DMS114 treated with DMSO at 0.1 percent for 48 hours (cell line): Measurements from ENCODE around the gene NFATC4.
"Not testable (repeated sequence)": the region's sequence is repeated elsewhere in the genome, so short reads cannot be mapped to it uniquely, and the experiment has no call there.

Experiments
- DNase-seq: peaks from one replicate; lab custom pipeline; 2025; ENCODE audit not compliant: unreplicated experiment; lab: John Stamatoyannopoulos, UW

NFATC4 gene

DNA sequence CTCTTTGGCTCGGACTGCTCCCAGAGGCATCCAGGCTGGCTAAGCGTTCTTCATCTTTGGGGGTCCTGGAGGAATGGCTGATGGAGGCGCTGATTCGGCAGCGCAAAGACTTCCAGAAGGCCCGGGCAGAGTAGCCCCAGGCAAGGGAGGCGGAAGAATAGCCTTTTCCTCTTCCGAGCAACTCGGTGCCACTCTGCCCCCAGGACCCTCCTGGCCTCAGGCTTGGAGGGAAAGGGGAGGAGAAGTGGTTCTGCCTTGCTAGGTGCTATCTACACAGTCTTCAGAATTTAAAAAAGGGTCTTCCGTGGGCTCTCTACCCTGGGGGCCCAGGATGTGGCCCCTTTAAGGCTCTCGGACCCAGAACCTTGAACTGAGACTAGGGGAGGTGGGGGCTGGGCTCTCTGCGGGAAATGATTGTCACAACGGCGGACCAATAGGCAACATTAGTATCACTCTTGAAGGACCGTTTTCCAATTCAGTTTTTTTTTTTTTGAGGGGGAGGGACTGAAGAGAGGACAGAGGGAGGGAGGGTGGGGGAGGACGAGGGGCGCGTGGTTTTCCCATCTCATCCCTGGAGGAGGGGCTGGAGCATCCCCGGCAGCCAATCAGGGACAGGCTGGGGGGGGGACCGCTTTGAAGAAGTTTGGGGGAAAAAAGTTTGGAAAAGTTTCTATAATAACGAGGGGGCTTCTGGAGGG lies at the start of gene NFATC4:
TSS of gene NFATC4 (plus strand) at position 671 of the 698 bp plus-strand sequence. CDS start 157 bp downstream, outside the sequence.
- DNase-seq = peak; percentile 82

DNA sequence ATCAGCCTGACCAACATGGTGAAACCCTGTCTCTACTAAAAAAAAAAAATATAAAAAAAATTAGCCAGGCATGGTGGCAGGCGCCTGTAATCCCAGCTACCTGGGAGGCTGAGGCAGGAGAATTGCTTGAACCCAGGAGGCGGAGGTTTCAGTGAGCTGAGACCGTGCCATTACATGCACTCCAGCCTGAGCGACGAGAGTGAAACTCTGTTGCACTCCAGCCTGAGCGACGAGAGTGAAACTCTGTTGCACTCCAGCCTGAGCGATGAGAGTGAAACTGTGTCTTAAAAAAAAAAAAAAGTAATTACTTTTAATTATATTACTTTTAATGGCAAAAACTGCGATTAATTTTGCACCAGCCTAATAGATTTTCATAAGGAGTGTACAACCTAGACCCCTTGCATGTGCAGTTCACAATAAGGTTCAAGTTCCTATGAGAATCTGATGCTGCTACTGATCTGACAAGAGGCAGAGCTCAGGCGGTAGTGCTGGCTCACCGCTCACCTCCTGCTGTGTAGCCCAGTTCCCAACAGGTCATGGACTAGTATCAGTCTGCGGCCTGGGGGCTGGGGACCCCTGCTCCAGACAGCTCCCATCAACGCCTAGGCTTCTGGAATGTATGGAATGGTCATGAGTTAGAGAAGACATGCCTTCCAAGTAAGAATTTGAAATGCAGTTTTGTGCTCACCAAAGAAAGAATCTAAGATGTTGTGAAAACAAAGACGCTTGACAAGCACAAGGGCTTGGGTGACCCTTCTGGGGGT lies 46.6 kb upstream of the NFATC4 start:
- DNase-seq = no peak

DNA sequence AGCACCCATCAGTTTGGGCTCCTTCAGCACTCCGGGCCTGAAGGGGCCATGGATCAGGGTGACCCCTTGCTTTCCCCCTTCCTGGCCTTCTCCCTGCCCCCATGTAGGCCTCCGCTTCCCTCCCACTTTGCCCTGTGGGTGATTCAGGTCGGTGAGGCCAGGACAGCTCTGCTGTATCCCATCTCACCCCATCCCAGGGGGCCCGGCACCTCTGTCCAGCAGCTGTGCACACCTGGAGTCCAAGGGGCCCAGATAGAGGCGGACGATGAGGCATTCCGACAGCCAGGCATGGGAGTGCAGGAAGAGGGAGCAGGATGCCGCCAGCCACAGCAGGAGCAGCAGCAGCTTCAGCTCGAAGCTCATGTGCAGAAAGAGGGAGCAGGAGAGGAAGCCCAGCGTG lies 45.3 kb upstream of the NFATC4 start:
- DNase-seq = no peak

DNA sequence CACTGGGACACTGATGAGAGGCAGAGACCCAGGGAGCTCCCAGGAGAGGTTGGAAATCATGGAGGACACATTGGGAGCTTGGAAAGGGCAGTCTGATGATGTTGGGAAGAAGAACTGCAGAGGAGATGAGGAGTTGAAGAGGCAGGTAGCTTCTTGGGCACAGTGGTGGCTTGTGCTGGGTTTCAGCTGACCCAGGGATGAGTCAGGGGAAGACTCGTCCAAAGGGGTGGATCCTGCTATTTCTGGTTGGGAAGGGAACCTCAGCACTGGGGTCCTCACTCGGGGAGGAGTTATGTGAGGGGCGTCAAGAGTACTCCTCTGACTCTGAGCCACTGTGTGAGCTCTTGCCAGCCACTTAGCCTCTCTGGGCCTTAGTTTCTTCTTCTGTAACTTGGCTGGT lies 44.6 kb upstream of the NFATC4 start:
- DNase-seq = no peak

DNA sequence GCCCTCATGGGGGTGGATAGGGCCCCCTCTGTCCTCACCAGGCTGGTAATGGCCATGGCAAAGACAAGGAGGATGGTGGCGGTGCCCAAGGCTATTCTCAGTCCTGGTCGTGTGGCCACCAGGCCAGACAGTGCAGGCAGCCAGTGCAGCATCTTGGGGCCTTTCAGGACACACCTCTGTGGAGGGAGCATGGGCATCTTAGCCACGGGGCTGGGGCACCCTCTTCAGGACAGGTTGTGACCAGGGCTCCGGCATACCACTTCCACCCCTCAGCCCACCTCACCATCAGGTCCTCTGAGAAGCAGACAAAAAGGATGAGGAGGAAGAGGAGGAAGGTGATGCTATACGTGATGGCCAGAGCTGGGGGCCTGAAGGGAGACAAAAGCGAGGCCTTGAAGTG lies 44.0 kb upstream of the NFATC4 start:
- DNase-seq = no peak

DNA sequence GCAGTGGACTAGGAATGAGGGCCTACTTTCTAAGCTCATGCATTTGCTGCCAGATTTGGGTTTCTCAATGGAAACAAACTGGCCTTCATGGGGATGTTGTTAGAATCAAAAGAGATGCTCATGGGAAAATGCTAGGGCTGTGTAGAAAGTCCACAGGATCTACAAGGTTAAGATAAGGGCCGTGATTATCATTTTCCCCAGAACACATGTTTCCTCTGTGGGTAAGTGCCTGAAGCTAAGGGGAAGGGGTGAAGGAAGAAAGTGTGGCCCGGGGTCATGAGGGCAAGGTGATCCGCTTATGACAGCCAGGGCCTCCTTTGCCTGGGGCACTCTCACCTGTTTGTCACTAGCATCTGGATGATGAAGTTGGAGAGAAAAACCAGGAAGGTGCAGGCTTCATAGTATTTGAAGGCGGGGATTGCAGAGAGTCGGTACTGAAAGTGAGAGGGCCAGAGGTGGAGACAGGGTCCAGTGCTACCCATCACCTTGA lies 42.9 kb upstream of the NFATC4 start:
- no peak for DNase-seq

DNA sequence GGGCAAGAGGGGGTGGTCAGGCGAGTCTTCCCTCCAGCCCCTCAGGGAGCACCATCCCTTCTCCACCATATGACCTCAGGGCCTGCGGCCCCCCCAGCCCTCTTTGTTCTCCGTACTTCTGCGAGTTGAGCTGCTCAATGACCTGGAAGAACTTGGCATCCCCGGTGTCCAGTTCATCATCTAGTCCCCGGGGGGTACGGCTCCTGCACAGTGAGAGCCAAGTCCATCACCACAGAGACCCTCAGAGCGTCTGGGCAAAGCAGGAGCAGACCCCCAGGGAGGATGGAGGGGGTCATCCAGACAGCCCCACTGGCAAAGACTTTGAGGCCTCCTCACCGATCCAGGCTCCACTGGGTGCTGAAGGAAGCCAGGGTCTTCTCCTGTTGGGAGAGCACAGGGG lies 42.0 kb upstream of the NFATC4 start:
- DNase-seq = no peak

DNA sequence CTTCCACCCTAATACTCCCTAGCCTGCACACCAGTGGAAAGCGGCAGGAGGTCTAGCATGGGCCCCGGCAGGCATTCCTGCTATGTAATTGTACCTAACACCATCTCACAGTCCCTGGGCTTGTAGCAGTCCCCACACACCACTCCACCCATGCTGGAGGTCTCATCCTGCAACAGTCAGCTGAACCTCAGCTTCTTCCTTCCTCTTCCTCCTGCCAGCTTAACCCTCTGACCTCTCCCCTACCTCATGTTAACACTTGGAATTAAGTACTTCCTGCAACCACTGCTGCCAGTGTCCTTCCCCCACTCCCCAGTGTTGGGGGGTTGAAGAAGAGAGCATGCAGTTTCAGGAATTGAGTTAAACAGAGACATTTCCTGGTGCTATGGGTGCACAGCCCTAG lies 40.7 kb upstream of the NFATC4 start:
- no peak for DNase-seq

DNA sequence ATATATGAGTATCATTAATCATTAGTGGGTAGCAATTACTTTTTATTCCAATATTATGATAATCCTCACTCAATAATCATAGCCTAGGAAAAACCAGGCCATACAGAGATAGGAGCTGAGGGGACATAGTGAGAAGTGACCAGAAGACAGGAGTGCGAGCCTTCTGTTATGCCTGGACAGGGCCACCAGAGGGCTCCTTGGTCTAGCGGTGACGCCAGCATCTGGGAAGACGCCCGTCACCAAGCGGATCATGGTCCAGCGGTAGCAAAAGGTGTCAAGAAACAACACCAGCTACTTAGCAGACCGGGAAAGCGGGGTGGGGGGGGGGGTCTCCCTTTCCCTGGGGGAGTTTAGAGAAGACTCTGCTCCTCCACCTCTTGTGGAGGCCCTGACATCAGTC lies 40.1 kb upstream of the NFATC4 start:
- not testable (repeated sequence) for DNase-seq

DNA sequence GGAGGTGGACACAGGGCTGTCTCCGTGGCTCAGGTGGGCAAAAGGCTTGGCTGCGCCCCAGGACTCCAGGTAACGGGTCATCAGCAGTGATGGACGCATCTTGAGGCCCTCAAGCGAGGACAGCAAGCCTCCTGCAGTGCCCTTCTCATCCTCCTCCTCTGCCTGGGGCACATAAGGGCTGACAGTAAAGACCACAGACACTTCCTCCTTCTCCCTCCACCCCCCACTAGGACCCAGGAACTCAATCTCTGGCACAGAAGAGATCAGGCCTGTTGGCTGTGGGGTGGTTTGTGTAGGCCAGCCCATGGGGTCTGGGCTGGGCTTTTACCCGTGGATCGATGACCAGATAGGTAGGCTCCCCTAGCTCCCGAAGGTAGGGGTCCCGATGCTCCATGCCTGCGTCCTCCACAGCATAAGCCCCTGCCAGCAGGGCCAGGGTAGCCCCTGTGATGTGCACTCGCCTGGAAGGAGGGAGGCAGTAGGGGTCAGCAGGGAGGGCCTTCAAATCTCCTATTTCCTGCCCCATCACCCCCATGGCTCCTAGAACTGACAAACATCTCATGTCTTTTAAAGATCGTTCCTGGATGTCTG lies 38.8 kb upstream of the NFATC4 start:
- no peak for DNase-seq

DNA sequence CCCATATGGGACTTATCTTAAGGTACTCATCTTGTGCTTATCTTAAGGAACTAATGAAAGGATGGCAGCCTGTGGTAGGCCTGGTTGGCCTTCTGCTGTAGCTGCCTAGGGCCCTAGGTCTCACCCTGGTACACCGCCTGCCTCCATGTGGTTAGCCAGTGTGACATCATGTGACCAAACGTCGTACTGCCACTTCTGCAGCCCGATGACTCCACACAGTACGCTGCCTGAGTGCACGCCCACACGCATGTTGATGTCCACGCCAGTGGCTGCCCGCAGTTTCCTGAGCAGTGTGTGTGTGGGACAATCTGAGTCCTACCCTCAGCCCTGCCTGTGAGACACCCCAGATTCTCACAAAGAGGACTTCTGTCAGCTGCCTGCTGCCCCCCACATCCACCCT lies 38.2 kb upstream of the NFATC4 start:
- DNase-seq = no peak

DNA sequence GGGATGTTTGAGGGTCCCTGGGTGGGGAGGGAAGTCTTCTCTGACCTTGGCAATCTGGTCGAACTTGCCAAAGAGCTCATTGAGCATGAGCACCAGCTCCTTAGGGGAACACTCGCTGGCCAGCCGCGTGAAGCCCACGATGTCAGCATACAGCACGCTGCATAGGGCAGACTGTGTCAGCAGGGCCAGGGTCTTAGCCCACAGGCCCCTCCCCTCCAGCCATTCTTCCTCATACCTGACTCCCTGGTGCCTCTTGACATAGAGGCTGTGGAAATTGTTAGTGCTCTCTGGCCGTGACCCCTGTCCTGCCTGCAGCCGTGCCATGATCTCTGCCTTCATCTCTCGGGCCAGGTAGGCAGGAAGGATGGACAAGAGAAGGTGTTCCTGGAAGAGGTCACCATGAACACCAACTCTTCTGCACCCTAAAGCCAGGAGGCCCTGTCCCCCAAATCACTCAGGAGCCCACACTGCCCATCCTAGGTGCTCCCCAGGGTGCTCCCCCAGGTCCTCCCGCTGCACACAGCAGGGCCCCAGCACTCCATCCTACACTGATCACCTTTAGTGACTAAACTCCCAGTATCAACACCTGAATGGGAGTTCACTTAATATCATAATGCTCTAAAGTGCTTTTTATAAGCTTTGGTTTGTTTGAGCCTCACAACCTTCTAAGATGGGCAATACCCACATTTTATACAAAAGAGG lies 36.9 kb upstream of the NFATC4 start:
- no peak for DNase-seq

DNA sequence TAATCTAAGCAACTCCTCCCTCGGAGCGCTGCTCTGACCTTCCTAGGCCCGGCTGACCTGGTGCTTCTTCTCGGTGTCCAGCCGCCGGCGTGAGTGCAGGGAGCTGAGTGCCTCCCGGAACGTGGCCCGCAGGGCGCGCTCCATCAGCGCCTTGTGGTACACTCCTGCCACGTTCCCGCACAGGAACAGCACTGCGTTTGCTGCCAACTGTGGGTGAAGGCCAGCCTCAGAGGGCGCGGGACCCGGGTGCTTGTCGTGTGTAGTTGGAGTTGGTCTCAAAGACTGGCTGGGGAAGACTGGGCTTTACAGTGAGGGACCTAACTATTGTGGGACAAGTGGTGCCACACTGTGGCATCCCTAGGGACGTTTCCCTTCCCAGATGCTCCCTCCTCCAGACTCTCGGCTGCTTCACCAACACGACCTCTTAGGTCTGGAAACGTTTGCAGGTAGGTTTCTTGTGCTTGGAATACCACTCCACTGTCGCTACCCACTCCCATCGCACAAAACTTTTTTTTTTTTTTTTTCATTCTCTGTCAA lies 36.2 kb upstream of the NFATC4 start:
- no peak for DNase-seq

DNA sequence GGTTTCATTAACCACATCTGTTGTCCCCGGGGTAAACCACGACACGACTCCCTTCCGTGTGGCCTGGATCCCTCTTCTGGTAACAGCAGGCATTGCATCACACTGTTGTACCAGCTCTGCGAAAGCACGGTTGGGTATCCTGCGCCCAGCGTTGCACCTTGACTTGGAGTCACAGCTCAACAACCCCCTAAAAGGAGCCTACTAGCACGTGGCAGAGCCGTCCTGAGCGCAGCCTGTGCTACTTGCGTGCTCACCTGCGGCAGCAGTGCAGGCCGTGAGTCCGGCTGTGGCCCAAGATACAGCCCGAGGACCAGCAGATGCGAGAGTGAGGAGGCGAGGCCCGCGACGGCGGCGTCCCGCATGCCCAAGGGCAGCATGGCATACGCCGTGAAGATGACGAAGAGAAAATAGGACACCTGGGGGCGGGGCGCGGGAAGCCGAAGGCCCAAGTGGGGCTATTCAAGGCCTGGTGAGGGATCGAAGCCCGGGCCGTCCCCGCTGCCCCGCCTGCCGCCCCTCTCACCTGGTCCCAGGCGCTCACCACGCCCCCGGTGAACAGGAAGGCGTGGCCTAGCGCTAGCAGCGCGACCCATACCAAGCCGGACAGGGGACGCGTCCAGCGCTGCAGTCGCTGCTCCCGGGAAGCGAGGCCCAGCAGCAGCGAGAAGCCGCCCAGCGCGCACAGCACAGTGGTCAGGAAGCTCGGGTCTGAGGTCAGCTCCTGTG lies 35.6 kb upstream of the NFATC4 start:
- peak; percentile 6 for DNase-seq

DNA sequence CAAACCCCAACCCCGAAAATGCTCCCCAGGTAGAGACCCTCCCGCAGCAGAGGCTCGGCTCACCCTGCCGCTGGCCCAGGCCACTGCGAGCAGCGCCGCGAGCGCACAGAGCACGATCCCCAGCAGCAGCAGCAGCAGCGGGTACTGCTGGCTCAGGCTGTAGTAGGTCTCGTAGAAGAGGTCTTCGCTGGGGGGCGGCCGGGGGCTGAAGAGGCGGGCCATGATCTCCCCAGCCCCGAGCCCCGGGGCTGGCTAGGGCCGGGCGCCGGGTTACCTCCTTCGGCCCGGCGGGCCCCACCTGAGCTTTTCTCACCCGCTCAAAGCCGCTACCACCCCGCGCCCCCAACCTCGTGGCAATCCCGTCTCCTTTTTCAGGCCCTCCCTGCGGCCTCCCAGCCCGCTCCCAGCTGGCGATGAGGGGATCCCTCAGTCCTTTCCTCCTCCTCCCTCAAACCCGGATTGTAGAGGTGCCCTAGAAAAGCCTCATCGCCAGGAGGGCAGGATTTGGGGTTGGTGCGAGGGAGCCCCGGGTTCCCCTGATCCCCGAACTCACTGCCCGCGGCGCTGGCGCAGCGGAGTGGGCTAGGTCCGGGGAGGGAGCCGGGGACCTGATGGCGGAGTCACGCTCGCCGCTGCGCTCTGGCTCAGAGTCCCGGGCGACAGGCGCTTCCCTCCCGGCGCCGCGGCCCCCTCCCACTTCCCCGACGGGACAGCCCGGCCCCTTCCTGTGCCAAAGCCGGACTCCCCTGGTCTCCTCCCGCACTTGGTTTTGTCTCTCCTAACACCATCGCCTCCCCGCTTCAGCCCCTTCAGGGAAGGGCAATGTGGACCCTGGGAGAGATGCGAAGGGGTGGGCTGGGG lies 33.3 kb upstream of the NFATC4 start, which contains the start of gene ADCY4:
TSS of gene ADCY4 (minus strand) at position 641 of the 861 bp plus-strand sequence. CDS start at position 222, 419 bp downstream.
- no peak for DNase-seq

DNA sequence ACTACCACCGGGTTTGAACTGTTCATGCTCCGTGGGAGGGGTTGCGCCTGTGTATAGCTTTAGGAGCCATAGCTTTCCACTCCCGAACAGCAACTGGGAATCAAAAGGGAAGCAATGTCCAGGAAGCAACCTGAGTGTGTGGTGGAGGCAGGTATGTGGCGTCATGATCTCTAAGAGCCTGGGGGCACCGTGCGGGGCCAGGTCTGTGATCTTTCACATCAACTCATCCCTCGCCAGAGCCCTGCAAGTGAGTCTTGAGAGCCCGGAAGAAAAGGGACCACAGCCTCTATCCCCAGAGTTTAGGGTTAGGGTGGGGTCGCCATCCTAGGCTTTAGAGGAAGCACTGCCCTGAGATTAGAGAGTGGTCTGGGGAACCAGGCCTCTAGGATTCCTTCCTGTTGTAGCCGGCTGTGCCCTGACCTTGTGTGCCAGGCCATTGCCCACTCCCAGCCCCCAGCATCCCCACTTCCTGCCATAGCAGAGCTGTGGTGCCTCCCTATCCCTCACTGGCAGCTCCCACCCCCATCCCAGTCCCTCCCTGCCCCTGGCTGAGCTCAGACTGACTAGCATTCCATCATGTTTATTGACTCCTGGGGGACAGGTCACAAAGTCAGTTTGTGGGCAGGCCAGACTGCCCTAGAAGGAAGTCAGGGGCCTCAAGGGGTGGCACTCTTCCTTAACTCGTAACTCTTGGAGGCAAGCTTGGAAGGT lies 32.4 kb upstream of the NFATC4 start:
- no peak for DNase-seq

DNA sequence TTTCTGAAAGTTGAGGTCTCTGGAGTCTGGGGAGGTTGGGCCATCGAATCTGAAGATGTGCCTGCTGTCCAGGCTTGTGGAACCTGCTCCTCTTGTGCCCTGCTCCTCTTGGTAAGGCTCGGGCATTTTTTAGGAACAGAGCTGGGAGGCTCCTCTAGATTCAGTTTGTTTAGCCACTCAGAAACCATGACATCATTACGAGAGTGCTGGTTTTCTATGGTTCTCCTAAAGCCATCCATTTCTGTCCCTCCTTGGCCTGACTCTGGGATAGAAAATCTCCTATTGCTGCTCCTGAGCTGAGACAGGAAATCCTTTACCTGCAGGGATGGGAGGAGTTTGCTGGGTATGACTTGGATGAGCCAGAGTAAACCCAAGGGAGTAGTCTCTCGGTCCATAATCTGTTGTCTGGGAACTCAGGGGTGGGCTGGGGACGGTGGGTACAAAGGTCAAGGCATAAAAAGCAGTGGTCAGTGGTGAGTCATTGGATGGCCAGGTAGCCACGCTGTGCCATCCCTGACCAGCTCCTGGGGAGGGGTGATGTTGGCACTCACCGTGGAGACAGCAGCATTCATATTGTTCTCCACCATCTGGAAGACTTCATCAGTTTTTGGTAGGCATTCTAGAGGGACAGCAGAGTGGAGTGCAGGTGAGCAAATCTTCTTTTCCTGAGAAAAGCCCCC lies 30.7 kb upstream of the NFATC4 start:
- DNase-seq = no peak

DNA sequence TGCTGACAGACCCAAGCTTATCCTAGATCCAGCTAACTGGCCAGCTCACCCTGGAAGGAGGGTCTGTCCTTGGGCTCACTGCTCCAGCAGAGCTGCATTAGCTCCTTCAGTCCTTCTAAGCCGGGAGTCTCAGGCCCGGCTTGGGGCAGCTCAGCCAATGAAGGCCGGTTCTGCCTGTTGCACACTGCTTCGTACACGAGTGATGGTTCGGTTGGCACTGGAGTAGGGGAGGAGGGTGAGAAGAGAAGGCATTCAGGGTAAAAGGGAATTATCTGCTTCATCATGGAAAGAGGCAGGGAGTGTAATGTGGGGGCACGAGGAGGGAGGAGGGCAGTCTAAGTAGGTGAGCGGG lies 30.2 kb upstream of the NFATC4 start:
- DNase-seq = no peak
